Activated CD4-positive, alpha-beta memory T cell treated with anti-CD3 and anti-CD28 coated beads, Interleukin-2, amount 10 ng/mL, durations not matched to agents 7 days and 5 days (primary cell): Measurements from ENCODE around the gene KCNK6. TPM values are rescaled to one million over a fixed set of nuclear protein-coding genes. Genes with fewer than 3 reads are reported as not detected.

ENCODE experiments used
- CTCF ChIA-PET: fragments of 350-600 bp; sonication (Branson Sonifier 250); formaldehyde crosslinking; loops from one replicate; lab custom pipeline; 2021; ENCODE audit warnings: antibody characterized with exemption, inconsistent platforms; lab: Charles Lee
- POLR2A ChIA-PET: fragments of 350-600 bp; sonication (Branson Sonifier 250); formaldehyde crosslinking; loops from one replicate; lab custom pipeline; 2021; ENCODE audit warnings: antibody characterized with exemption; lab: Charles Lee
- DNase-seq: peaks from one replicate; pipeline ENCODE4 v3.0.0-alpha.2; 2020
- H3K27ac Mint-ChIP-seq: one replicate; pipeline ENCODE4 v1.8.0; 2021; ENCODE audit warnings: mild to moderate bottlenecking, mixed read lengths
- H3K27me3 Mint-ChIP-seq: one replicate; pipeline ENCODE4 v1.8.0; 2021; ENCODE audit warnings: mixed read lengths
- H3K36me3 Mint-ChIP-seq: one replicate; pipeline ENCODE4 v1.8.0; 2021; ENCODE audit warnings: low read depth, mixed read lengths
- H3K4me1 Mint-ChIP-seq: one replicate; pipeline ENCODE4 v1.8.0; 2021; ENCODE audit warnings: mixed read lengths
- H3K4me3 Mint-ChIP-seq: one replicate; pipeline ENCODE4 v1.8.0; 2021; ENCODE audit warnings: mild to moderate bottlenecking, mixed read lengths
- H3K9me3 Mint-ChIP-seq: one replicate; pipeline ENCODE4 v1.8.0; 2021; ENCODE audit warnings: mixed read lengths
- total RNA-seq, 2 experiments: library from RNA; stranded (reverse); gene quantifications; one replicate each; pipeline ENCODE4 v1.2.3, GENCODE V29; 2021

KCNK6 gene
- total RNA-seq, 2 experiments from 2014 or later = 14.3 to 14.4 TPM

- Mint-ChIP-seq H3K36me3 (no peaks in the 10 kb centered on the region), H3K27ac (peak overlapping the region; percentile 96), H3K9me3 (no peaks in the 10 kb centered on the region), H3K4me3 (peak overlapping the region; percentile 91), H3K4me1 (peaks cover 67% of the 10 kb centered on the region), H3K27me3 (no peaks in the 10 kb centered on the region)
- CTCF ChIA-PET = interaction anchor here (0.6 to 1.2 kb wide), 2 partner anchors 77 to 613 kb away, joined by 4 read pairs; partner anchors contain the start of genes MRPS12 and SARS2
- POLR2A ChIA-PET = interaction anchor here (0.6 to 1.1 kb wide), 2 partner anchors 19 to 525 kb away, joined by 4 read pairs; partner anchors contain the start of gene CATSPERG
- DNase-seq = peak; percentile 59
Measured at GRCh38 chr19:38317104-38317612, 2.5 kb upstream of the KCNK6 start.

GRCh38 chr19:38318660-38319059 lies 985 bp upstream of the KCNK6 start:
- peak overlapping the region; percentile 81 for H3K4me3 Mint-ChIP-seq
- H3K4me1 Mint-ChIP-seq = peaks cover 66% of the 10 kb centered on the region
- peak overlapping the region; percentile 59 for H3K27ac Mint-ChIP-seq
- no peak for DNase-seq
- no peaks in the 10 kb centered on the region for H3K9me3 Mint-ChIP-seq
- no peaks in the 10 kb centered on the region for H3K27me3 Mint-ChIP-seq
- POLR2A ChIA-PET = no interaction called here
- peaks cover 3% of the 10 kb centered on the region for H3K36me3 Mint-ChIP-seq
- CTCF ChIA-PET = interaction anchor here (1.2 to 1.8 kb wide), 5 partner anchors 16 to 612 kb away, joined by 4 to 9 read pairs (median 4); partner anchors contain the start of genes CATSPERG, MRPS12, PSMD8 and SARS2

- POLR2A ChIA-PET = no interaction called here
- CTCF ChIA-PET = interaction anchor here (1.1 kb wide), 1 partner anchor 15 kb away, joined by 4 read pairs; the partner anchor contains the start of gene CATSPERG
- H3K36me3 Mint-ChIP-seq = peaks cover 12% of the 10 kb centered on the region
- peaks cover 54% of the 10 kb centered on the region for H3K4me1 Mint-ChIP-seq
- H3K27me3 Mint-ChIP-seq = no peaks in the 10 kb centered on the region
- H3K9me3 Mint-ChIP-seq = no peaks in the 10 kb centered on the region
- H3K4me3 Mint-ChIP-seq = peak overlapping the region; percentile 81
- no peak overlapping the region for H3K27ac Mint-ChIP-seq
- DNase-seq = no peak
Measured at GRCh38 chr19:38320969-38321339, 1.3 kb downstream of the KCNK6 start.

GRCh38 chr19:38321646-38322196 lies 2.1 kb downstream of the KCNK6 start:
- Mint-ChIP-seq H3K4me1 (peaks cover 47% of the 10 kb centered on the region), H3K27ac (no peak overlapping the region), H3K27me3 (no peaks in the 10 kb centered on the region), H3K9me3 (no peaks in the 10 kb centered on the region), H3K36me3 (peaks cover 16% of the 10 kb centered on the region), H3K4me3 (peak overlapping the region; percentile 81)
- ChIA-PET CTCF (interaction anchor here (1.1 to 1.4 kb wide), 2 partner anchors 14 to 419 kb away, joined by 3 to 4 read pairs; partner anchors contain the start of gene CATSPERG), POLR2A (no interaction called here)
- no peak for DNase-seq

- Mint-ChIP-seq H3K9me3 (no peaks in the 10 kb centered on the region), H3K27me3 (no peaks in the 10 kb centered on the region), H3K4me3 (no peak overlapping the region), H3K4me1 (peaks cover 35% of the 10 kb centered on the region), H3K36me3 (peaks cover 29% of the 10 kb centered on the region), H3K27ac (no peak overlapping the region)
- CTCF ChIA-PET = no interaction called here
- no peak for DNase-seq
- POLR2A ChIA-PET = no interaction called here
Measured at GRCh38 chr19:38323291-38323690, 3.6 kb downstream of the KCNK6 start.

- ChIA-PET POLR2A (no interaction called here), CTCF (no interaction called here)
- Mint-ChIP-seq H3K36me3 (peaks cover 31% of the 10 kb centered on the region), H3K4me3 (no peak overlapping the region), H3K4me1 (peaks cover 24% of the 10 kb centered on the region), H3K9me3 (no peaks in the 10 kb centered on the region), H3K27me3 (no peaks in the 10 kb centered on the region), H3K27ac (no peak overlapping the region)
- no peak for DNase-seq
Measured at GRCh38 chr19:38324431-38324830, 4.8 kb downstream of the KCNK6 start.

GRCh38 chr19:38326591-38326990 lies 6.9 kb downstream of the KCNK6 start:
- Mint-ChIP-seq H3K4me3 (no peak overlapping the region), H3K9me3 (no peaks in the 10 kb centered on the region), H3K27ac (no peak overlapping the region), H3K36me3 (peaks cover 34% of the 10 kb centered on the region), H3K27me3 (no peaks in the 10 kb centered on the region), H3K4me1 (peaks cover 11% of the 10 kb centered on the region)
- ChIA-PET POLR2A (interaction anchor here (1.0 kb wide), 1 partner anchor 87 kb away, joined by 3 read pairs; no protein-coding TSS in a partner anchor), CTCF (no interaction called here)
- no peak for DNase-seq

GRCh38 chr19:38329651-38330050 lies 10.0 kb downstream of the KCNK6 start:
- Mint-ChIP-seq H3K27ac (no peak overlapping the region), H3K4me3 (no peak overlapping the region), H3K27me3 (no peaks in the 10 kb centered on the region), H3K9me3 (no peaks in the 10 kb centered on the region), H3K4me1 (no peaks in the 10 kb centered on the region), H3K36me3 (peaks cover 31% of the 10 kb centered on the region)
- POLR2A ChIA-PET = interaction anchor here (0.7 kb wide), 1 partner anchor 45 kb away, joined by 3 read pairs; the partner anchor contains the start of gene PSMD8
- CTCF ChIA-PET = interaction anchor here (0.9 kb wide), 1 partner anchor 46 kb away, joined by 3 read pairs; no protein-coding TSS in a partner anchor
- no peak for DNase-seq

GRCh38 chr19:38331728-38332127 lies 12.1 kb downstream of the KCNK6 start:
- no peak for DNase-seq
- Mint-ChIP-seq H3K9me3 (no peaks in the 10 kb centered on the region), H3K27ac (no peak overlapping the region), H3K4me1 (peaks cover 2% of the 10 kb centered on the region), H3K4me3 (no peak overlapping the region), H3K27me3 (no peaks in the 10 kb centered on the region), H3K36me3 (peaks cover 18% of the 10 kb centered on the region)
- ChIA-PET POLR2A (interaction anchor here (1.5 kb wide), 1 partner anchor 43 kb away, joined by 6 read pairs; the partner anchor contains the start of gene PSMD8), CTCF (interaction anchor here (1.9 to 2.0 kb wide), 2 partner anchors 88 to 429 kb away, joined by 5 read pairs; no protein-coding TSS in a partner anchor)

GRCh38 chr19:38333245-38333644 lies 13.6 kb downstream of the KCNK6 start:
- DNase-seq = no peak
- no peak overlapping the region for H3K4me3 Mint-ChIP-seq
- no peaks in the 10 kb centered on the region for H3K27me3 Mint-ChIP-seq
- CTCF ChIA-PET = interaction anchor here (1.0 to 3.1 kb wide), 4 partner anchors 88 to 431 kb away, joined by 3 to 48 read pairs (median 5); no protein-coding TSS in a partner anchor
- H3K27ac Mint-ChIP-seq = no peak overlapping the region
- no peaks in the 10 kb centered on the region for H3K9me3 Mint-ChIP-seq
- H3K36me3 Mint-ChIP-seq = peaks cover 11% of the 10 kb centered on the region
- H3K4me1 Mint-ChIP-seq = peaks cover 9% of the 10 kb centered on the region
- POLR2A ChIA-PET = no interaction called here

- POLR2A ChIA-PET = interaction anchor here (0.9 to 3.2 kb wide), 11 partner anchors 20 to 429 kb away, joined by 3 to 27 read pairs (median 4); partner anchors contain the start of genes FAM98C, PSMD8, SIPA1L3 and SPINT2
- H3K9me3 Mint-ChIP-seq = no peaks in the 10 kb centered on the region
- H3K27me3 Mint-ChIP-seq = no peaks in the 10 kb centered on the region
- H3K4me3 Mint-ChIP-seq = peak overlapping the region; percentile 82
- peak overlapping the region; percentile 95 for H3K27ac Mint-ChIP-seq
- CTCF ChIA-PET = interaction anchor here (0.6 to 3.4 kb wide), 15 partner anchors 14 to 434 kb away, joined by 3 to 48 read pairs (median 5); partner anchors contain the start of genes FAM98C, PSMD8 and WDR87
- H3K4me1 Mint-ChIP-seq = peaks cover 12% of the 10 kb centered on the region
- DNase-seq = peak; percentile 97
- peaks cover 5% of the 10 kb centered on the region for H3K36me3 Mint-ChIP-seq
Measured at GRCh38 chr19:38335949-38336637, 16.4 kb downstream of the KCNK6 start.

- H3K9me3 Mint-ChIP-seq = no peaks in the 10 kb centered on the region
- H3K27me3 Mint-ChIP-seq = no peaks in the 10 kb centered on the region
- H3K36me3 Mint-ChIP-seq = peaks cover 5% of the 10 kb centered on the region
- peak overlapping the region; percentile 82 for H3K4me3 Mint-ChIP-seq
- H3K27ac Mint-ChIP-seq = peak overlapping the region; percentile 95
- peak; percentile 97 for DNase-seq
- ChIA-PET CTCF (interaction anchor here (0.7 to 3.4 kb wide), 8 partner anchors 37 to 434 kb away, joined by 3 to 48 read pairs (median 6); partner anchors contain the start of genes FAM98C, PSMD8 and WDR87), POLR2A (interaction anchor here (0.6 to 3.2 kb wide), 13 partner anchors 20 to 430 kb away, joined by 3 to 27 read pairs (median 4); partner anchors contain the start of genes FAM98C, PSMD8, SIPA1L3 and SPINT2)
- peaks cover 12% of the 10 kb centered on the region for H3K4me1 Mint-ChIP-seq
Measured at GRCh38 chr19:38336638-38337359, 17.2 kb downstream of the KCNK6 start.
